Spinal cord (tissue), 10 donors: Measurements from ENCODE around the gene GRIN2C. TPM values are rescaled to one million over a fixed set of nuclear protein-coding genes. Genes with fewer than 3 reads are reported as not detected.

Source experiments
- DNase-seq, 6 donors: peaks; one replicate each; pipeline versions ENCODE4 v3.0.0 to v3.0.0-alpha.2; 2013 to 2015; ENCODE audit warnings: low spot score in 6 of 6, low read depth in 4 of 6
- H3K27ac ChIP-seq: one replicate; pipeline ENCODE4 v1.5.1; 2013; ENCODE audit warnings: low read depth, low read length, control low read depth
- H3K27me3 ChIP-seq: one replicate; pipeline ENCODE4 v1.6.1; 2013; ENCODE audit warnings: low read length; ENCODE audit not compliant: control insufficient read depth, insufficient read depth
- H3K36me3 ChIP-seq: one replicate; pipeline ENCODE4 v1.6.1; 2013; ENCODE audit warnings: low read length; ENCODE audit not compliant: control insufficient read depth, insufficient read depth
- H3K4me1 ChIP-seq: one replicate; pipeline ENCODE4 v1.6.1; 2013; ENCODE audit warnings: low read length; ENCODE audit not compliant: control insufficient read depth, insufficient read depth
- H3K4me3 ChIP-seq: one replicate; pipeline ENCODE4 v1.5.1; 2013; ENCODE audit warnings: low read depth, low read length, control low read depth
- H3K9me3 ChIP-seq: one replicate; pipeline ENCODE4 v1.6.1; 2013; ENCODE audit warnings: low read length; ENCODE audit not compliant: control insufficient read depth, insufficient read depth
- WGBS: methylation state at CpG from one replicate; pipeline ENCODE4 v1.1.5; 2013; ENCODE audit warnings: missing lambda C conversion rate; ENCODE audit not compliant: insufficient coverage; 5-methylcytosine and 5-hydroxymethylcytosine counted together
- polyA plus RNA-seq, 2 donors: library from polyadenylated mRNA; unstranded; fragments of 120-200 nt; gene quantifications; one replicate each; pipeline ENCODE4 v1.2.1, GENCODE V29; 2013; ENCODE audit not compliant: insufficient read length in 2 of 2
- total RNA-seq, 2 donors: library from RNA; depleted of rRNA in 1 of 2; stranded (reverse); fragments of 120-200 nt in 1 of 2; fragments of >200 nt in 1 of 2; gene quantifications; one replicate each; pipeline versions ENCODE4 v1.2.3 to v1.2.4, GENCODE V29; 2013 to 2014
- donor health status: healthy.

The GRIN2C gene
- total and polyA plus RNA-seq, 4 donors = 1.5 to 3.5 (median 2.6) TPM

DNA sequence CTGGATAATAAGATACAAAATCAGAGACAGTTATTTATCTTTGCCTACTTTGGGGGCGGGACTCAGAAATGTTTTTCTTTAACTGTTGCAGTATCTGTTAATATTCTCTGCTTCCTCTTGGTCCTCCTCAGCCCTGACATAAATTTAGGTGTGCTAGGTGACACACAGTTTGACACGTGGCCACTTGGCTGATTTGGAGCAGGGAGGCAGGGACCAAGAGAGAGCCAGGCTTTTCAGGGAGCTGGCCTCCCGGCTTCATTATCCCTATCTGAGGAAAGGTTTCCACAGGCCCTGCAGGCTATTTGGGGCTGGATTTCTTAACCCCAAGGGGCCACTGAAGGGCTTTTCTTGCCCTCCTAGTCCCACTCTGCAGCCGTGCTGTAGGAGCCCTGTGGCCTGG lies 63.5 kb downstream of the GRIN2C start:
- no peak overlapping the region for H3K4me3 ChIP-seq
- WGBS = 78% methylated on average over 3 of the region's 4 CpGs
- peaks cover 7% of the 10 kb centered on the region for H3K4me1 ChIP-seq
- no peaks in the 10 kb centered on the region for H3K9me3 ChIP-seq
- H3K27me3 ChIP-seq = no peaks in the 10 kb centered on the region
- H3K27ac ChIP-seq = no peak overlapping the region
- no peak for DNase-seq
- H3K36me3 ChIP-seq = peaks cover 92% of the 10 kb centered on the region

DNA sequence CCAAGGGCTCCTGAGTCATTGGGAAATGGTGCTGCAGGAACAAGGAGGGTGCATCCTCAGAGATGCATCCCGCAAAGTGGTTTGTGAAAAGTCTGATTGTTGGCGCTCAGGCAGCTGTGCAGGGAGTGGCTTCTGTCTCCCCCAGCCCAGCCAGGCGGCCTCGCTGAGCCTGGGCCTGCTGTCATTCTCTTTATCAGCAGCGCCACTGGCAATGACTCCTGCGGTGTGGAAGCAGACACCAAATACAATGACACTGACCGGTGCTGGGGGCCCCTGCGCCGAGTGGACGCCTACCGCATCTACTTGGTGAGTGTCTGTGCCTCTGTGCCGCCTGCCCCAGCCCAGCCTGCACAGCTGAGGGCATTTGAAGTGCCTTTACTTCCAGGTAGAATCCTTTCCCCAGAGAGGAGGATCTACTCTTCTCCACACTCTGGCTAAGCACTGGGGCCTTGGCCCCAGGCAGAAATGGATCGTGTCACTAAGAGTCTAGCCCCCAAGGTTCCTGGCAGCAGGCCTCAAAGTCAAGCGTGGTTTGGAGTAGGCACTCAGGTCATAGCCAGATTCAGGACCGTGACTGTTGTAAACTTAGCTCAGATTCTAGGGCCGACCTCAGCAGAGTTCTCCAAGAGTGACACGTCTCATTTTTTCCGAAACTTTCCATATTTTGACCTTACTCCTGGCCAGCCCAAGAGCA lies 64.2 kb downstream of the GRIN2C start:
- no peak for DNase-seq
- Histone ChIP-seq H3K27ac (no peak overlapping the region), H3K27me3 (no peaks in the 10 kb centered on the region), H3K36me3 (peaks cover 92% of the 10 kb centered on the region), H3K4me3 (no peak overlapping the region), H3K4me1 (peaks cover 9% of the 10 kb centered on the region), H3K9me3 (no peaks in the 10 kb centered on the region)
- 91% methylated on average over 18 of the region's 18 CpGs for WGBS

DNA sequence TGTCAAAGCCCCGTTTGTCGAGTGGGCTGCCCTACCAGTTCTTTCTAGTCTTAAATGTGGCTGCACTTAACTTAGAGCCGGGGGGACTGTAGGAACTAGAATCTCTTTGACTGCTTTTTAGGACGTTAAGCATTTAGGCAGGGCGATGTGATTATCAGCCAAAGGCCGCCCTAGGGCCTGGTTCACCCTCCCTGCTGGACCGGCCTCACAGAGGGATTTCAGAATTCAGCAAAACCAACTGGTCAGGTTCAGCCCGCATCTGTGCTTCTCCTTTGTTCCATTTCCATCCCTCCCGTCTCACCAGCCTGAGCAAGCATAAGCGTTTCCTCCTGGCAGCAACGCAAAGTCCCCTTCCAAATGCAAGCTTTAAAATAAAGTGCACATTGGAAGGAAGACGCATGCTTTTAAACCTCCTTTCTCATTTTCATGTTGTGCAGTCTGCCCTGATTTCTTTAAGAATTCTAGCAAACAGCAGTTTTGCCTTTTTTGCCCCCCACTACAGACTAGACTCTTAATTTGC lies 67.0 kb downstream of the GRIN2C start:
- Histone ChIP-seq H3K4me1 (peaks cover 9% of the 10 kb centered on the region), H3K36me3 (peaks cover 86% of the 10 kb centered on the region), H3K27me3 (no peaks in the 10 kb centered on the region), H3K27ac (no peak overlapping the region), H3K4me3 (no peak overlapping the region), H3K9me3 (no peaks in the 10 kb centered on the region)
- DNase-seq = peak in 1 of 6 donors; percentile 45
- 97% methylated on average over 11 of the region's 12 CpGs for WGBS

Other genes with a start within 250 kb of the GRIN2C start
- under 1 TPM; 0.17 to 0.30 TPM for gene CD300E, start 236.1 kb downstream of the GRIN2C start, total RNA-seq
- gene CD300E, start 236.1 kb downstream of the GRIN2C start, polyA plus RNA-seq = not detected
- 1 to 10 TPM in 1 of 2 donors, under 1 TPM in 1; 0.77 to 1.5 TPM for gene CD300LF, start 147.0 kb downstream of the GRIN2C start, total RNA-seq
- under 1 TPM; 0.53 to 0.87 TPM for gene CD300LF, start 147.0 kb downstream of the GRIN2C start, polyA plus RNA-seq
- 1 to 10 TPM; 2.5 to 6.9 TPM for gene RAB37, start 122.6 kb downstream of the GRIN2C start, total RNA-seq
- gene RAB37, start 122.6 kb downstream of the GRIN2C start, polyA plus RNA-seq = 1 to 10 TPM; 4.2 to 4.5 TPM
- gene NHERF1, start 111.3 kb downstream of the GRIN2C start, total RNA-seq = 10 to 100 TPM; 13.8 to 54.3 TPM
- 10 to 100 TPM; 79.0 to 79.1 TPM for gene NHERF1, start 111.3 kb downstream of the GRIN2C start, polyA plus RNA-seq
- gene NAT9, start 83.5 kb downstream of the GRIN2C start, total RNA-seq = 10 to 100 TPM; 19.4 to 32.1 TPM
- 10 to 100 TPM; 42.8 to 52.1 TPM for gene NAT9, start 83.5 kb downstream of the GRIN2C start, polyA plus RNA-seq
- 1 to 10 TPM; 3.0 to 7.7 TPM for gene FDXR, start 13.1 kb upstream of the GRIN2C start, total RNA-seq
- gene FDXR, start 13.1 kb upstream of the GRIN2C start, polyA plus RNA-seq = 10 to 100 TPM in 1 of 2 donors, 1 to 10 TPM in 1; 9.6 to 11.3 TPM
- 1 to 10 TPM; 1.9 to 5.1 TPM for gene FADS6, start 33.7 kb upstream of the GRIN2C start, total RNA-seq
- gene FADS6, start 33.7 kb upstream of the GRIN2C start, polyA plus RNA-seq = 1 to 10 TPM; 7.5 to 8.7 TPM
- gene USH1G, start 63.4 kb upstream of the GRIN2C start, total RNA-seq = under 1 TPM; 0.06 to 0.20 TPM
- gene USH1G, start 63.4 kb upstream of the GRIN2C start, polyA plus RNA-seq = under 1 TPM; 0.41 to 0.42 TPM
- not detected for gene OTOP2, start 64.4 kb upstream of the GRIN2C start, total RNA-seq
- gene OTOP2, start 64.4 kb upstream of the GRIN2C start, polyA plus RNA-seq = under 1 TPM in 1 of 2 donors, not detected in 1; 0.08 TPM
- gene OTOP3, start 76.0 kb upstream of the GRIN2C start, total RNA-seq = not detected
- not detected for gene OTOP3, start 76.0 kb upstream of the GRIN2C start, polyA plus RNA-seq
- 10 to 100 TPM; 12.3 to 16.5 TPM for gene HID1, start 112.9 kb upstream of the GRIN2C start, total RNA-seq
- gene HID1, start 112.9 kb upstream of the GRIN2C start, polyA plus RNA-seq = 10 to 100 TPM; 51.1 to 61.6 TPM
- 1 to 10 TPM; 7.3 to 8.0 TPM for gene CDR2L, start 127.7 kb upstream of the GRIN2C start, total RNA-seq
- 10 to 100 TPM; 24.3 to 25.4 TPM for gene CDR2L, start 127.7 kb upstream of the GRIN2C start, polyA plus RNA-seq
- gene MRPL58, start 152.8 kb upstream of the GRIN2C start, total RNA-seq = 10 to 100 TPM; 13.0 to 35.5 TPM
- 10 to 100 TPM; 24.5 to 27.0 TPM for gene MRPL58, start 152.8 kb upstream of the GRIN2C start, polyA plus RNA-seq
- 100 to 1,000 TPM; 145 to 326 TPM for gene ATP5PD, start 187.1 kb upstream of the GRIN2C start, total RNA-seq
- 100 to 1,000 TPM; 303 to 304 TPM for gene ATP5PD, start 187.1 kb upstream of the GRIN2C start, polyA plus RNA-seq
- 10 to 100 TPM; 31.9 to 45.6 TPM for gene KCTD2, start 187.3 kb upstream of the GRIN2C start, total RNA-seq
- 10 to 100 TPM; 66.8 to 72.3 TPM for gene KCTD2, start 187.3 kb upstream of the GRIN2C start, polyA plus RNA-seq
- 1 to 10 TPM; 2.4 to 8.7 TPM for gene SLC16A5, start 228.1 kb upstream of the GRIN2C start, total RNA-seq
- gene SLC16A5, start 228.1 kb upstream of the GRIN2C start, polyA plus RNA-seq = 1 to 10 TPM; 3.4 to 7.9 TPM